Right lobe of liver (tissue), 6 donors: Measurements from ENCODE around the gene SLC17A8. TPM values are rescaled to one million over a fixed set of nuclear protein-coding genes. Genes with fewer than 3 reads are reported as not detected.

ENCODE experiments used
- ATAC-seq, 4 donors: fragments of 200-7000 bp; cut with Tn5 transposase; one replicate each; pipeline ENCODE4 v1.9.1; 2020; ENCODE audit warnings: mild to moderate bottlenecking in 4 of 4, moderate library complexity in 4 of 4
- DNase-seq, 3 donors: peaks; one replicate each; pipeline ENCODE4 v3.0.0-alpha.2; 2020
- H3K27ac ChIP-seq, 3 donors: fragments of 200-600 bp; one replicate each; pipeline ENCODE4 v1.8.0; 2022
- H3K27me3 ChIP-seq, 2 donors: fragments of 200-600 bp; one replicate each; pipeline ENCODE4 v1.8.0; 2022
- H3K36me3 ChIP-seq, 4 donors: fragments of 200-600 bp; sonication (generic) in 1 of 4; one replicate each; pipeline versions ENCODE4 v1.5.1 to v1.8.0; 2017 to 2022; ENCODE audit warnings: control low read depth in 1 of 4
- H3K4me1 ChIP-seq, 4 donors: fragments of 200-600 bp; sonication (generic) in 1 of 4; one replicate each; pipeline versions ENCODE4 v1.5.1 to v1.8.0; 2017 to 2022; ENCODE audit warnings: control low read depth in 1 of 4
- H3K4me3 ChIP-seq, 3 donors: fragments of 200-600 bp; one replicate each; pipeline ENCODE4 v1.8.0; 2022
- H3K9me3 ChIP-seq, 4 donors: fragments of 200-600 bp; sonication (generic) in 1 of 4; one replicate each; pipeline versions ENCODE4 v1.5.1 to v1.8.0; 2017 to 2022; ENCODE audit warnings: control low read depth in 1 of 4
- CTCF ChIP-seq, 4 donors: fragments of 200-600 bp in 3 of 4; fragments of 450-650 bp in 1 of 4; IDR thresholded peaks; one replicate each; pipeline versions ENCODE4 v1.5.1 to v1.8.0; 2016 to 2022; ENCODE audit warnings: antibody characterized with exemption in 4 of 4, mild to moderate bottlenecking in 2 of 4
- POLR2A ChIP-seq: fragments of 450-650 bp; IDR thresholded peaks from one replicate; pipeline ENCODE4 v1.6.1; 2017; ENCODE audit warnings: antibody characterized with exemption, mild to moderate bottlenecking
- WGBS: methylation state at CpG from one replicate; pipeline ENCODE4 v1.1.6; 2018; ENCODE audit warnings: low coverage, low lambda C conversion rate; ENCODE audit not compliant: insufficient coverage; ENCODE audit errors: missing lambda C conversion rate; 5-methylcytosine and 5-hydroxymethylcytosine counted together
- intact Hi-C, 2 donors: fragments of 100-400 bp; cut with DNase I; formaldehyde crosslinking; loops; one replicate each; pipeline versions ENCODE4 v1.11.2 to v1.14.1; 2022
- total RNA-seq, 6 experiments: library from RNA; depleted of rRNA in 2 of 6; stranded (reverse); fragments of >200 nt in 2 of 6; fragmentation: NEBNext Ultra II Directional in 3 of 6; extraction: Animal tissue kit (Norgen Biotek cat#: 25700) in 3 of 6; gene quantifications; one replicate each; pipeline versions ENCODE4 v1.1.0 to v1.2.4, GENCODE V29; 2016 to 2023
- donor health status: DM: no; HTN: yes; CAD: no.
- donor health status: DM: no; HTN: no; CAD: no.
- donor health status: DM: no; HTN: no; CAD: no.
- donor health status: DM: no; HTN: yes; CAD: no.
- donor health status: DM: no; HTN: yes; CAD: no.

Gene SLC17A8
- total RNA-seq, 6 experiments from 2014 or later: 0.06 to 0.51 (median 0.23) TPM

- 22% methylated on average over 2 of the region's 2 CpGs for WGBS
- H3K36me3 ChIP-seq: no peaks in the 10 kb centered on the region
- H3K27ac ChIP-seq: no peak overlapping the region
- no peaks in the 10 kb centered on the region for H3K4me1 ChIP-seq
- H3K9me3 ChIP-seq: no peaks in the 10 kb centered on the region
- TF ChIP-seq CTCF (IDR thresholded peaks at IDR 0.05) (peak; percentile 59 to 75 (median 71)), POLR2A (no peak)
- ATAC-seq (peak; percentile 93 to 98 (median 94)), DNase-seq (peak in 1 of 3 donors; percentile 56)
- no peaks in the 10 kb centered on the region for H3K27me3 ChIP-seq
- intact Hi-C loops: loop anchor here in 1 of 2 donors (5.0 kb wide), 1 partner anchor 160 kb away; no protein-coding TSS in a partner anchor
- H3K4me3 ChIP-seq: no peak overlapping the region
Measured at GRCh38 chr12:100391856-100392255, 35.0 kb downstream of the SLC17A8 start.

DNA sequence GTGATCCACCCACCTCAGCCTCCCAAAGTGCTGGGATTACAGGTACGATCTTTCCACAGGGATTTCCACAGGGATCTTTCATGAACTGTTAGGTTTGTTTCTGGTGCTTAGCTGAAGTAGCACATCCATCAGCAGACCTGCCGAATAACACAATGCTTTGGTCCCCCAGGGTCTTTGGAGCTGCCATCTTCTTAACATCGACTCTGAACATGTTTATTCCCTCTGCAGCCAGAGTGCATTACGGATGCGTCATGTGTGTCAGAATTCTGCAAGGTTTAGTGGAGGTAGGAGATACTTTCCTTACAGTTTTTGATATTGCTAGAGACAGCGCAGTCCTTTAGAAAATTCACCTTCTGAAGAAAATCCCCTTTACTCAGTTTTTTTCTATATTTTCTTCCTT is 36.3 kb downstream of the SLC17A8 start:
- intact Hi-C loops: loop anchor here in 1 of 2 donors (5.0 kb wide), 1 partner anchor 159 kb away; no protein-coding TSS in a partner anchor
- TF ChIP-seq POLR2A: no peak
- TF ChIP-seq CTCF (IDR thresholded peaks at IDR 0.05): no peak
- WGBS: 83% methylated on average over 1 of the region's 6 CpGs

DNA sequence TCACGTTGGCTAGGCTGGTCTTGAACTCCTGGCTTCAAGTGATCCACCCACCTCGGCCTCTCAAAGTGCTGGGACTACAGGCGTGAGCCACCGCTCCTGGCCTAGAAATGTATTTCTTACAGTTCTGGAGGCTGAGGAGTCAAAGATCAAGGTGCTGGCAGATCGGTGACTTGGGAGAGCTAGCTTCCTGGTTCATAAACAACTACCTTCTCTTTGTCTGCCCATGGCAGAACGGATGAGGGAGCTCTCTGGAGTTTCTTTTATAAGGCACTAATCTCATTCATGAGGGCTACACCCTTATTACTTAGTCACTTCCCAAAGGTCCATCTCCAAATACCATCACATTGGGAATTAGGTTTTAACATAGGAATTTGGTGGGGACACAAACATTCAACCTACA is 38.9 kb downstream of the SLC17A8 start:
- WGBS: 89% methylated on average over 5 of the region's 6 CpGs
- Histone ChIP-seq H3K36me3 (no peaks in the 10 kb centered on the region), H3K4me1 (no peaks in the 10 kb centered on the region), H3K4me3 (no peak overlapping the region), H3K27me3 (no peaks in the 10 kb centered on the region), H3K9me3 (no peaks in the 10 kb centered on the region), H3K27ac (no peak overlapping the region)
- DNase-seq: no peak
- ATAC-seq: no peak
- intact Hi-C loops: no loop called here
- TF ChIP-seq POLR2A (no peak), CTCF (IDR thresholded peaks at IDR 0.05) (no peak)

More for the DNA sequence above, 36.3 kb downstream of the SLC17A8 start:
- H3K27ac ChIP-seq: no peak overlapping the region
- H3K4me1 ChIP-seq: no peaks in the 10 kb centered on the region
- no peaks in the 10 kb centered on the region for H3K9me3 ChIP-seq
- ATAC-seq (no peak), DNase-seq (no peak)
- no peaks in the 10 kb centered on the region for H3K27me3 ChIP-seq
- no peak overlapping the region for H3K4me3 ChIP-seq
- H3K36me3 ChIP-seq: no peaks in the 10 kb centered on the region

DNA sequence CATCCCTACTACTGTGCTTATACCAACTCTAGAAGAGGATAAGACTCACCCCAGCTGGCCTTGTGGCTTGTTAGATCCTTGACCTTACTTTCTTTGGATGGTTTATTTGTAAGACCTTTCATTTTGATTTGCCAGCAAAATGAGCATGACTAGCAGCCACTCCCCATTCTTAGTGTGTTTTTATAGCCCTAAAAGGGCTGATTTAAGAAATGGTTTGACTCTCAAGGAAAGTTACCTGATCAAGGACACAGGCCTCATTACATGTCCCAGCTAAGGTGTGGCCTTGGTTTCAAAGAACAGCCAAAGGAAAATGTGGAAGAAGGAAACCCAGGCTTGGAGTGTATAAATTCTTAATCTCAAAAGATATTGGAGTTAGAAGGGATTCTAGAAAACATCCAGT is 41.4 kb downstream of the SLC17A8 start:
- no peak for TF ChIP-seq CTCF (IDR thresholded peaks at IDR 0.05)
- no peak for TF ChIP-seq POLR2A
- ATAC-seq (no peak), DNase-seq (no peak)
- no peaks in the 10 kb centered on the region for H3K36me3 ChIP-seq
- H3K9me3 ChIP-seq: no peaks in the 10 kb centered on the region
- no peak overlapping the region for H3K27ac ChIP-seq
- no peaks in the 10 kb centered on the region for H3K27me3 ChIP-seq
- no peaks in the 10 kb centered on the region for H3K4me1 ChIP-seq
- no peak overlapping the region for H3K4me3 ChIP-seq
- intact Hi-C loops: no loop called here

GRCh38 chr12:100399095-100399494 is 42.2 kb downstream of the SLC17A8 start:
- H3K4me3 ChIP-seq: no peak overlapping the region
- no peaks in the 10 kb centered on the region for H3K36me3 ChIP-seq
- intact Hi-C loops: no loop called here
- no peaks in the 10 kb centered on the region for H3K9me3 ChIP-seq
- no peak for DNase-seq
- WGBS: 90% methylated on average over 2 of the region's 2 CpGs
- ATAC-seq: no peak
- H3K27ac ChIP-seq: no peak overlapping the region
- H3K27me3 ChIP-seq: no peaks in the 10 kb centered on the region
- no peaks in the 10 kb centered on the region for H3K4me1 ChIP-seq
- TF ChIP-seq CTCF (IDR thresholded peaks at IDR 0.05) (no peak), POLR2A (no peak)
